Endothelial cell (in vitro differentiated cells): ENCODE measurements around the gene RPA1. TPM values are rescaled to one million over a fixed set of nuclear protein-coding genes. Genes with fewer than 3 reads are reported as not detected.

Experiments used
- DNase-seq: peaks from one replicate; pipeline ENCODE4 v3.0.0; 2021; ENCODE audit warnings: low spot score
- H3K27ac Mint-ChIP-seq: one replicate; pipeline ENCODE4 v1.8.0; 2021; ENCODE audit warnings: mixed read lengths, inconsistent platforms; ENCODE audit not compliant: unreplicated experiment
- H3K27me3 Mint-ChIP-seq: one replicate; pipeline ENCODE4 v1.8.0; 2021; ENCODE audit warnings: mild to moderate bottlenecking, moderate library complexity, mixed read lengths, inconsistent platforms; ENCODE audit not compliant: unreplicated experiment
- H3K36me3 Mint-ChIP-seq: one replicate; pipeline ENCODE4 v1.8.0; 2021; ENCODE audit warnings: mild to moderate bottlenecking, low read depth, mixed read lengths, inconsistent platforms; ENCODE audit not compliant: unreplicated experiment
- H3K4me1 Mint-ChIP-seq: one replicate; pipeline ENCODE4 v1.8.0; 2021; ENCODE audit warnings: mild to moderate bottlenecking, mixed read lengths, inconsistent platforms; ENCODE audit not compliant: unreplicated experiment
- H3K4me3 Mint-ChIP-seq: one replicate; pipeline ENCODE4 v1.8.0; 2021; ENCODE audit warnings: mild to moderate bottlenecking, mixed read lengths, inconsistent platforms; ENCODE audit not compliant: unreplicated experiment
- H3K9me3 Mint-ChIP-seq: one replicate; pipeline ENCODE4 v1.8.0; 2021; ENCODE audit warnings: mixed read lengths, inconsistent platforms; ENCODE audit not compliant: unreplicated experiment
- CTCF ChIP-seq: fragments of 200-600 bp; sonication (generic); IDR thresholded peaks from one replicate; pipeline ENCODE4 v1.5.0; 2021; ENCODE audit warnings: antibody characterized with exemption; ENCODE audit not compliant: unreplicated experiment
- total RNA-seq: library from RNA; stranded (reverse); fragmentation: NEBNext Ultra II Directional; extraction: Animal tissue kit (Norgen Biotek cat#: 25700); gene quantifications from one replicate; pipeline ENCODE4 v1.2.1, GENCODE V29; 2021; ENCODE audit not compliant: unreplicated experiment

RPA1 gene
- total RNA-seq, 1 donor from 2014 or later = 105 TPM

GRCh38 chr17:1928976-1929375 lies 99.2 kb downstream of the RPA1 start:
- H3K9me3 Mint-ChIP-seq = no peaks in the 10 kb centered on the region
- H3K27me3 Mint-ChIP-seq = peaks cover 1% of the 10 kb centered on the region
- no peaks in the 10 kb centered on the region for H3K36me3 Mint-ChIP-seq
- no peak overlapping the region for H3K27ac Mint-ChIP-seq
- TF ChIP-seq CTCF = no peak
- no peaks in the 10 kb centered on the region for H3K4me1 Mint-ChIP-seq
- DNase-seq = no peak
- H3K4me3 Mint-ChIP-seq = no peak overlapping the region

GRCh38 chr17:1930337-1930645 lies 100.5 kb downstream of the RPA1 start:
- no peak overlapping the region for H3K27ac Mint-ChIP-seq
- DNase-seq = no peak
- TF ChIP-seq CTCF = no peak
- H3K27me3 Mint-ChIP-seq = peaks cover 1% of the 10 kb centered on the region
- H3K36me3 Mint-ChIP-seq = no peaks in the 10 kb centered on the region
- no peak overlapping the region for H3K4me3 Mint-ChIP-seq
- H3K9me3 Mint-ChIP-seq = no peaks in the 10 kb centered on the region
- H3K4me1 Mint-ChIP-seq = no peaks in the 10 kb centered on the region

GRCh38 chr17:1931844-1932579 lies 102.2 kb downstream of the RPA1 start:
- Mint-ChIP-seq H3K4me1 (no peaks in the 10 kb centered on the region), H3K4me3 (no peak overlapping the region), H3K27ac (no peak overlapping the region), H3K9me3 (no peaks in the 10 kb centered on the region), H3K36me3 (no peaks in the 10 kb centered on the region), H3K27me3 (peaks cover 1% of the 10 kb centered on the region)
- DNase-seq = no peak
- no peak for TF ChIP-seq CTCF

- no peak for DNase-seq
- no peaks in the 10 kb centered on the region for H3K9me3 Mint-ChIP-seq
- TF ChIP-seq CTCF = no peak
- no peaks in the 10 kb centered on the region for H3K36me3 Mint-ChIP-seq
- H3K27me3 Mint-ChIP-seq = no peaks in the 10 kb centered on the region
- H3K27ac Mint-ChIP-seq = no peak overlapping the region
- H3K4me1 Mint-ChIP-seq = no peaks in the 10 kb centered on the region
- H3K4me3 Mint-ChIP-seq = no peak overlapping the region
Observed at GRCh38 chr17:1933875-1934715, 104.3 kb downstream of the RPA1 start.

GRCh38 chr17:1934901-1935300 lies 105.1 kb downstream of the RPA1 start:
- no peak for DNase-seq
- no peak overlapping the region for H3K4me3 Mint-ChIP-seq
- no peak for TF ChIP-seq CTCF
- no peak overlapping the region for H3K27ac Mint-ChIP-seq
- no peaks in the 10 kb centered on the region for H3K9me3 Mint-ChIP-seq
- H3K27me3 Mint-ChIP-seq = no peaks in the 10 kb centered on the region
- no peaks in the 10 kb centered on the region for H3K4me1 Mint-ChIP-seq
- H3K36me3 Mint-ChIP-seq = no peaks in the 10 kb centered on the region
